GM12878 (cell line): ENCODE data around the gene TMPRSS3. TPM values are rescaled to one million over a fixed set of nuclear protein-coding genes. Genes with fewer than 3 reads are reported as not detected.

Experiments used
- ATAC-seq: fragments of 200-7000 bp; cut with Tn5 transposase; 3 replicates; pipeline ENCODE4 v1.9.1; 2020; ENCODE audit warnings: mild to moderate bottlenecking, moderate library complexity
- BruUV-seq: library from RNA; stranded (reverse); fragments of 400-500 nt; replicated peaks from 2 replicates; lab custom pipeline; 2021; lab: Mats Ljungman, UMichigan
- CTCF ChIA-PET: fragments of 300-600 bp; sonication (Branson Sonifier 250); formaldehyde crosslinking; extraction: SDS; loops from one replicate; lab custom pipeline; 2021; ENCODE audit warnings: inconsistent platforms; lab: Yijun Ruan, JAX
- POLR2A ChIA-PET: fragments of 350-600 bp; formaldehyde crosslinking; extraction: SDS; loops from one replicate; lab custom pipeline; 2021; ENCODE audit warnings: inconsistent platforms; lab: Charles Lee
- RAD21 ChIA-PET: fragments of 300-600 bp; sonication (Branson Sonifier 250); formaldehyde crosslinking; loops from one replicate; lab custom pipeline; 2023; ENCODE audit warnings: antibody characterized with exemption; ENCODE audit not compliant: unreplicated experiment; lab: Charles Lee
- SMC1A ChIA-PET: fragments of 300-600 bp; sonication (Branson Sonifier 250); formaldehyde crosslinking; loops from one replicate; lab custom pipeline; 2023; ENCODE audit not compliant: unreplicated experiment, uncharacterized antibody; lab: Charles Lee
- DNase-seq: peaks from one replicate; pipeline ENCODE4 v3.0.0-alpha.2; 2011; ENCODE audit warnings: low read depth, low spot score
- FAIRE-seq: peaks from 3 replicates; lab custom pipeline; 2011; peaks lifted over from hg19 to GRCh38; lab: Jason Lieb, UNC
- H2AFZ ChIP-seq: 2 replicates; pipeline ENCODE4 v1.6.0; 2011; ENCODE audit warnings: low read depth, low read length, control low read depth; ENCODE audit not compliant: control insufficient read depth
- H3K27ac ChIP-seq: 2 replicates; pipeline ENCODE4 v1.5.1; 2011; ENCODE audit warnings: control low read depth; ENCODE audit not compliant: control insufficient read depth, insufficient read depth
- H3K27me3 ChIP-seq, 2 experiments: replicated peaks in 1 of 2; 2 replicates each; pipeline versions ENCODE4 v1.6.0 to v1.6.1; 2011; ENCODE audit warnings: low read length in 1 of 2; ENCODE audit not compliant: control insufficient read depth in 2 of 2, insufficient read depth in 2 of 2
- H3K36me3 ChIP-seq, 2 experiments: 2 replicates each; pipeline ENCODE4 v1.5.1; 2011; ENCODE audit warnings: low read length in 1 of 2; ENCODE audit not compliant: control insufficient read depth in 2 of 2, insufficient read depth in 2 of 2
- H3K4me1 ChIP-seq: 2 replicates; pipeline ENCODE4 v1.6.1; 2011; ENCODE audit warnings: mild to moderate bottlenecking, low read length, moderate library complexity, mixed read lengths; ENCODE audit not compliant: control insufficient read depth, insufficient read depth
- H3K4me2 ChIP-seq: 2 replicates; pipeline ENCODE4 v1.6.0; 2011; ENCODE audit warnings: control low read depth; ENCODE audit not compliant: control insufficient read depth, insufficient read depth
- H3K4me3 ChIP-seq: fragments of 200-600 bp; sonication (generic); 2 replicates; pipeline ENCODE4 v1.5.1; 2016
- H3K79me2 ChIP-seq: 2 replicates; pipeline ENCODE4 v1.6.0; 2011; ENCODE audit warnings: low read length; ENCODE audit not compliant: control insufficient read depth, insufficient read depth
- H3K9ac ChIP-seq: 2 replicates; pipeline ENCODE4 v1.8.0; 2011; ENCODE audit warnings: low read length, control low read depth, mixed read lengths; ENCODE audit not compliant: control insufficient read depth, insufficient read depth
- H3K9me3 ChIP-seq: replicated peaks from 3 replicates; pipeline ENCODE4 v1.5.1; 2011; ENCODE audit warnings: mild to moderate bottlenecking, low read length; ENCODE audit not compliant: control insufficient read depth, insufficient read depth
- H4K20me1 ChIP-seq: 2 replicates; pipeline ENCODE4 v1.6.0; 2011; ENCODE audit not compliant: control insufficient read depth, insufficient read depth
- BHLHE40 ChIP-seq, 2 experiments: fragments of 450-650 bp in 1 of 2; IDR thresholded peaks; 2 replicates each; pipeline ENCODE4 v1.6.1; 2011 to 2017; ENCODE audit warnings: low read depth in 2 of 2, borderline replicate concordance in 1 of 2, improper control_type of control experiment in 1 of 2, low read length in 1 of 2, mild to moderate bottlenecking in 1 of 2
- BRCA1 ChIP-seq: IDR thresholded peaks from 2 replicates; pipeline ENCODE4 v1.6.1; 2011; ENCODE audit warnings: low read depth, low read length, improper control_type of control experiment
- DPF2 ChIP-seq: fragments of 450-650 bp; IDR thresholded peaks from 2 replicates; pipeline ENCODE4 v1.6.1; 2017; ENCODE audit warnings: mild to moderate bottlenecking
- ELK1 ChIP-seq: IDR thresholded peaks from 2 replicates; pipeline ENCODE4 v1.6.1; 2012; ENCODE audit warnings: low read depth, low read length, improper control_type of control experiment
- KDM1A ChIP-seq: fragments of 200-600 bp; sonication (generic); IDR thresholded peaks from 2 replicates; pipeline ENCODE4 v1.6.1; 2016; ENCODE audit warnings: borderline replicate concordance
- LARP7 ChIP-seq: fragments of 450-650 bp; IDR thresholded peaks from 2 replicates; pipeline ENCODE4 v1.6.1; 2017; ENCODE audit warnings: mild to moderate bottlenecking
- MTA3 ChIP-seq: IDR thresholded peaks from 2 replicates; pipeline ENCODE4 v1.6.1; 2012; ENCODE audit warnings: low read length, inconsistent platforms, borderline replicate concordance
- MYB ChIP-seq: fragments of 150-350 bp; IDR thresholded peaks from 2 replicates; pipeline ENCODE4 v1.6.1; 2014; ENCODE audit warnings: mild to moderate bottlenecking, low read depth, low read length, borderline replicate concordance
- NFXL1 ChIP-seq: fragments of 450-650 bp; IDR thresholded peaks from 2 replicates; pipeline ENCODE4 v1.6.1; 2017; ENCODE audit warnings: antibody characterized with exemption, mild to moderate bottlenecking, borderline replicate concordance
- NFYA ChIP-seq: IDR thresholded peaks from 2 replicates; pipeline ENCODE4 v1.6.1; 2011; ENCODE audit warnings: low read depth, mild to moderate bottlenecking, low read length, improper control_type of control experiment, borderline replicate concordance
- NRF1 ChIP-seq: conservative IDR thresholded peaks from 2 replicates; pipeline ENCODE4 v1.6.1; 2011; ENCODE audit warnings: mild to moderate bottlenecking, low read depth, low read length, improper control_type of control experiment
- PML ChIP-seq: IDR thresholded peaks from 2 replicates; pipeline ENCODE4 v1.6.1; 2012; ENCODE audit warnings: low read length, inconsistent platforms
- RELA ChIP-seq: fragments of 450-650 bp; IDR thresholded peaks from 2 replicates; pipeline ENCODE4 v1.8.0; 2014; ENCODE audit warnings: borderline replicate concordance; ENCODE audit not compliant: partially characterized antibody
- SIX5 ChIP-seq: IDR thresholded peaks from 2 replicates; pipeline ENCODE4 v1.6.1; 2011; ENCODE audit warnings: mild to moderate bottlenecking, low read depth, low read length, moderate library complexity; ENCODE audit not compliant: severe bottlenecking
- SMC3 ChIP-seq: IDR thresholded peaks from 2 replicates; pipeline ENCODE4 v1.6.1; 2011; ENCODE audit warnings: low read length, improper control_type of control experiment, borderline replicate concordance
- STAT3 ChIP-seq: IDR thresholded peaks from 2 replicates; pipeline ENCODE4 v1.6.1; 2011; ENCODE audit warnings: low read depth, low read length, improper control_type of control experiment
- SUZ12 ChIP-seq: fragments of 200-600 bp; sonication (generic); IDR thresholded peaks from one replicate; pipeline ENCODE4 v1.6.1; 2018; ENCODE audit warnings: antibody characterized with exemption, mild to moderate bottlenecking; ENCODE audit not compliant: unreplicated experiment
- TAF1 ChIP-seq: IDR thresholded peaks from 2 replicates; pipeline ENCODE4 v1.6.1; 2011; ENCODE audit warnings: mild to moderate bottlenecking, low read depth, low read length, borderline replicate concordance
- YBX1 ChIP-seq: fragments of 450-650 bp; IDR thresholded peaks from 2 replicates; pipeline ENCODE4 v1.6.1; 2016; ENCODE audit warnings: antibody characterized with exemption
- ZSCAN29 ChIP-seq: fragments of 450-650 bp; IDR thresholded peaks from 2 replicates; pipeline ENCODE4 v1.6.1; 2017; ENCODE audit warnings: mild to moderate bottlenecking, moderate library complexity
- WGBS: methylation state at CpG from one replicate; pipeline ENCODE4 v1.1.6; 2016; ENCODE audit warnings: low lambda C conversion rate; ENCODE audit not compliant: insufficient replicate concordance, insufficient coverage; ENCODE audit errors: missing lambda C conversion rate; 5-methylcytosine and 5-hydroxymethylcytosine counted together
- in situ Hi-C: fragments of 300-500 bp; cut with MboI; formaldehyde crosslinking; loops from 9 replicates; pipeline ENCODE4 v1.14.3; 2018; ENCODE audit warnings: mixed read lengths
- intact Hi-C: fragments of 100-400 bp; cut with micrococcal nuclease; formaldehyde crosslinking; loops from one replicate; pipeline ENCODE4 v1.14.2; 2022; ENCODE audit not compliant: unreplicated experiment
- polyA plus RNA-seq, 11 experiments: library from polyadenylated mRNA; depleted of rRNA in 4 of 11; unstranded in 6 of 11; stranded (reverse) in 5 of 11; fragments of >200 nt; fragmentation: Nextera tagmentation in 4 of 11; fragmentation: Illumina TruSeq in 1 of 11; extraction: Ambion mirVana in 4 of 11; extraction: Trizol in 1 of 11; gene quantifications; 1 replicate in 1 of 11; 2 replicates in 10 of 11; pipeline versions ENCODE4 v1.2.1 to v1.2.3, GENCODE V29; 2011 to 2016; ENCODE audit warnings: inconsistent platforms in 2 of 11, missing spikeins in 2 of 11, low read depth in 1 of 11
- total RNA-seq, 4 experiments: library from RNA; depleted of rRNA in 3 of 4; stranded (reverse); fragments of >200 nt in 3 of 4; fragmentation: Illumina TruSeq in 1 of 4; extraction: Trizol in 1 of 4; gene quantifications; 2 replicates each; pipeline versions ENCODE4 v1.2.1 to v1.2.3, GENCODE V29; 2013 to 2021
- TF ChIP-seq, protein P1 (sequence below): IDR thresholded peaks from 2 replicates; pipeline ENCODE4 v1.6.1; 2011; ENCODE audit warnings: low read depth, mild to moderate bottlenecking, low read length, moderate library complexity, borderline replicate concordance; ENCODE audit errors: extremely low read depth

Gene TMPRSS3
- total and polyA plus RNA-seq, 10 of the 15 experiments (the other 5 are each of a cell fraction or from before 2014, with no cell fraction given) = 0.51 to 1.5 (median 0.82) TPM; not detected in 1

GRCh38 chr21:42404539-42404938, 8.7 kb upstream of the TMPRSS3 start (continued):
- no peak for TF ChIP-seq SUZ12
- no peak for TF ChIP-seq TAF1
- TF ChIP-seq ZSCAN29 = no peak
- TF ChIP-seq NFYA = no peak
- no peak for TF ChIP-seq NFXL1
- no peak for TF ChIP-seq DPF2

- in situ Hi-C loops = no loop called here
- Histone ChIP-seq H3K4me2 (no peak within 1 kb of the TSS), H4K20me1 (no peaks in the 10 kb centered on the region), H3K4me1 (peaks cover 10% of the 10 kb centered on the region; the same call in 1 of the 2 replicates), H3K9me3 (peaks cover 5% of the 10 kb centered on the region; the same call in 1 of the 3 replicates)
- no peak for ATAC-seq
- no peak for FAIRE-seq
- RAD21 ChIA-PET = interaction anchor here (0.6 to 3.1 kb wide), 6 partner anchors 11 to 102 kb away, joined by 3 to 11 read pairs (median 5); no protein-coding TSS in a partner anchor
- POLR2A ChIA-PET = interaction anchor here (1.3 to 5.4 kb wide), 3 partner anchors 10 to 16 kb away, joined by 4 to 34 read pairs (median 16); no protein-coding TSS in a partner anchor
- TF ChIP-seq LARP7 = no peak
- TF ChIP-seq PML = no peak
- TF ChIP-seq NRF1 = no peak
- TF ChIP-seq, protein P1, sequence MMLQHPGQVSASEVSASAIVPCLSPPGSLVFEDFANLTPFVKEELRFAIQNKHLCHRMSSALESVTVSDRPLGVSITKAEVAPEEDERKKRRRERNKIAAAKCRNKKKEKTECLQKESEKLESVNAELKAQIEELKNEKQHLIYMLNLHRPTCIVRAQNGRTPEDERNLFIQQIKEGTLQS = no peak
- no peak for TF ChIP-seq BRCA1
- TF ChIP-seq BHLHE40 (IDR thresholded peaks at IDR 0.05; ENCODE audit: borderline replicate concordance in 1 of 2, low read depth in 2 of 2, low read length in 1 of 2) = no peak
- TF ChIP-seq YBX1 = no peak
- TF ChIP-seq SUZ12 = no peak
- TF ChIP-seq SMC3 = no peak
- TF ChIP-seq RELA = no peak
- TF ChIP-seq KDM1A = no peak
- TF ChIP-seq ELK1 = no peak
- TF ChIP-seq TAF1 = no peak
- TF ChIP-seq MTA3 = no peak
- TF ChIP-seq STAT3 = no peak
- no peak for TF ChIP-seq MYB
- TF ChIP-seq SIX5 = no peak
- TF ChIP-seq, all 136 proteins: peak for 0
- BruUV-seq = no TSS peak
- SMC1A ChIA-PET = interaction anchor here (1.0 to 3.3 kb wide), 7 partner anchors 10 to 95 kb away, joined by 3 to 16 read pairs (median 3); no protein-coding TSS in a partner anchor
- no peak within 1 kb of the TSS for H2AFZ ChIP-seq
- no peak within 1 kb of the TSS for H3K4me3 ChIP-seq
- H3K27ac ChIP-seq = no peak within 1 kb of the TSS
- H3K27me3 ChIP-seq = no peaks in the 10 kb centered on the region
- 89% methylated on average over 21 of the region's 21 CpGs for WGBS
- no peaks in the 10 kb centered on the region for H3K36me3 ChIP-seq
- intact Hi-C loops = no loop called here
- H3K9ac ChIP-seq = no peak within 1 kb of the TSS
- CTCF ChIA-PET = interaction anchor here (0.6 to 3.1 kb wide), 7 partner anchors 9 to 90 kb away, joined by 3 to 8 read pairs (median 3); no protein-coding TSS in a partner anchor
- H3K79me2 ChIP-seq = no peaks in the 10 kb centered on the region
- DNase-seq = no peak
Measured at GRCh38 chr21:42403611-42404231, 7.9 kb upstream of the TMPRSS3 start, which contains the start of gene UBASH3A. Gene UBASH3A (plus strand): TSS chr21:42403902. CDS start chr21:42403946, 44 bp downstream.
